NCI-H2171 treated with DMSO at 0.1 percent for 48 hours (cell line): ENCODE measurements around the gene EXOC3L4.
A peak's percentile ranks its signal among the peaks of the same experiment; 100 is the strongest.

Experiments used
- DNase-seq: peaks from one replicate; lab custom pipeline; 2025; lab: John Stamatoyannopoulos, UW

Gene EXOC3L4

GRCh38 chr14:103133210-103134140 lies 39.0 kb downstream of the EXOC3L4 start:
- no peak for DNase-seq

- DNase-seq, result no peak
These were observed 39.9 kb downstream of the EXOC3L4 start for GRCh38 chr14:103134405-103134804.

GRCh38 chr14:103134919-103135318 lies 40.4 kb downstream of the EXOC3L4 start:
- no peak for DNase-seq

GRCh38 chr14:103135333-103136260 lies 41.1 kb downstream of the EXOC3L4 start:
- no peak for DNase-seq

- no peak for DNase-seq
These were observed 42.1 kb downstream of the EXOC3L4 start for GRCh38 chr14:103136388-103137271.

GRCh38 chr14:103137689-103138300 lies 43.3 kb downstream of the EXOC3L4 start:
- DNase-seq, result no peak

GRCh38 chr14:103138301-103139131 lies 44.0 kb downstream of the EXOC3L4 start:
- DNase-seq, result no peak

GRCh38 chr14:103139132-103140025 lies 44.9 kb downstream of the EXOC3L4 start:
- DNase-seq, result no peak

- DNase-seq, result peak; percentile 74
These were observed 46.0 kb downstream of the EXOC3L4 start for GRCh38 chr14:103140316-103141109.

GRCh38 chr14:103141117-103141796 lies 46.7 kb downstream of the EXOC3L4 start:
- DNase-seq, result peak; percentile 79

GRCh38 chr14:103142026-103142425 lies 47.5 kb downstream of the EXOC3L4 start:
- peak; percentile 97 for DNase-seq

- no peak for DNase-seq
These were observed 48.3 kb downstream of the EXOC3L4 start for GRCh38 chr14:103142721-103143302.

- no peak for DNase-seq
These were observed 49.0 kb downstream of the EXOC3L4 start for GRCh38 chr14:103143506-103143905.

- DNase-seq, result no peak
These were observed 49.6 kb downstream of the EXOC3L4 start for GRCh38 chr14:103144085-103144484.

GRCh38 chr14:103146141-103146709 lies 51.7 kb downstream of the EXOC3L4 start:
- DNase-seq, result no peak

- no peak for DNase-seq
These were observed 55.1 kb downstream of the EXOC3L4 start for GRCh38 chr14:103149351-103150237.
